Measurements from ENCODE around the gene STOX1. TPM values are rescaled to one million over a fixed set of nuclear protein-coding genes. Genes with fewer than 3 reads are reported as not detected.
"Not testable (repeated sequence)": the region's sequence is repeated elsewhere in the genome, so short reads cannot be mapped to it uniquely, and the experiment has no call there.

STOX1 gene
- polyA plus RNA-seq, 3 donors = 11.6 to 13.4 (median 11.7) TPM

- DNase-seq (ENCODE audit: low read depth in 3 of 3, low spot score in 2 of 3) = peak in 1 of 3 donors; percentile 55
These were observed 49.2 kb downstream of the STOX1 start for GRCh38 chr10:68876246-68877138.

DNA sequence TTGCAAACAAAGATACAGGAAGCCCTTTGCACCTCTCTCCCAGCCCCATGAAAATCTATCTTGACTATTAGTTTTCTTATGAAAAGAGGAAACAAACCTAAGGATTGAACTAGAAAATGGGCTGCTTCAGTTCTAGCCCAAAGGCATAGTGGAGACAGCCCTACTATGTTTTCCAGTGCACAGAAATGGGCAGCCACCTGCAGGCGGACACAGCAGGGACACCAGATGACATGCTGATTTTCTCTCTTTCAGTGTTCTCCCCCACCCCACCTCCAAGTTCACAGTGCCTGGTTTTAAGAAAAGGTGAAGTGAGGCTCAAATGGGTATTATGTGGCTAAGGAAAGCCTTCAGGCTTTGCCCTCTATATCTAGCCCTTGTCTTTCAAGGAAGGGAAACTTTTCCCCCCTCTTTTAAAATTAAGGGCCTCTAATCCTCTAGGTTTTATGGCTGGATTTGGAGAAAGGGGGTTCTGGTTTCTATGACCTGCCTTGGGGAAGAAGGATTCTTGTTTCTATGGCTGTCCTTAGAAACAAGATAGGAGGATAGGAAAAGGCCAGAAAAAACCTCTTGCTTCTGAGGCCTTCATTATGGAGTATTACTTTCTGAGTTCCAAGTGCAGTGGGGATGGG is 50.3 kb downstream of the STOX1 start:
- no peak for DNase-seq (ENCODE audit: low read depth in 3 of 3, low spot score in 2 of 3)

DNA sequence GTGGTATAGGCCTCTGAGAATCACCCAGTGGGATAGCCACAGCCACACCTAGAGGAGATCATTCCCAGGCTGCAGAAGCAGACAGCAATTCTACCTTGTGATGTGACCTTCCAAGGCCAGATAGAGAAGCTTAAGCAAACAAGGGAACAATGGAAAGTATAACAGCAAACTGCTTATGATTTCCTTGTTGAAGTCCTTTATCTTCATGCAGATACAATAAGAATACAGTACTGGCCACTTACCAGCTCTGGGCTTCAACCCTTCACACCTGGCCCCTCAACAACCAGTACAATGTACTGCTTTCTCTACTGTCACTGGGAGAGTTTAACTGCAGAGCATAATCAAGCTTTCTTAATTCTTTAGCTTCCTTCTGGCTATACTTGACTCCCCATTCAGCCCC is 51.2 kb downstream of the STOX1 start:
- no peak for DNase-seq (ENCODE audit: low read depth in 3 of 3, low spot score in 2 of 3)

DNA sequence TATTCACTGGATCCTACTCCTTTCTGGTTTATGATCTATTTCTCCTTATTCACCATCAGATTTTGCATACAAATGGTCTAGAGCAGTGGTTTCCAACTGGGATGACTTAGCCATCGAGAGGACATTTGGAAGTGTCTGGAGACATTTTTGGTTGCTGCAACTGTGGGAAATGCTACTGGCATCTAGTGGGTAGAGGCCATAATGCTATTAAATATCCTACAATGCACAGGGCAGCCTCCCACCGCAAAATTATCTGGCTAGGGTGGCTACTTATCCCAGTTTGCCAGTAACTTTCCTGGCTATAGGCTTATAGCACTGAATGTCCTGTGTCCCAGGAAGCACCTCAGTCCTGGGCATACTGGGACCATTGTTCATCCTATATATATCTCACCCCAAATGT is 52.3 kb downstream of the STOX1 start:
- DNase-seq (ENCODE audit: low read depth in 3 of 3, low spot score in 2 of 3) = no peak

DNA sequence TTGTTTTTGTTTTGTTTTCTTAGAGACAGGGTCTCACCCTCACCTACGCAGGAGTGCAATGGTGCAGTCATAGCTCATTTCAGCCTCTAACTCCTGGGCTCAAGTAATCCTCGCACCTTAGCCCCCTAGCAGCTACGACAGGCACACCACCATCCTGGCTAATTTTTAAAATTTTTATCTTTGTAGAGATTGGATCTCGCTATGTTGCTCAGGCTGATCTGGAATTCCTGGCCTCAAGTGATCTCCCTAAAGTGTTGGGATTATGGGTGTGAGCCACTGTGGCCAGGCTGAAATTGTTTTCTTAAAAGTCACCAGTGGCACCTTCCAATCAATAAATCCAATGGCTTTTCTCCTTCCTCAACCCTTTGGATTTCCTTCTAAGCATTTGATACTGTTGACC is 52.9 kb downstream of the STOX1 start:
- DNase-seq (ENCODE audit: low read depth in 3 of 3, low spot score in 2 of 3) = no peak

DNA sequence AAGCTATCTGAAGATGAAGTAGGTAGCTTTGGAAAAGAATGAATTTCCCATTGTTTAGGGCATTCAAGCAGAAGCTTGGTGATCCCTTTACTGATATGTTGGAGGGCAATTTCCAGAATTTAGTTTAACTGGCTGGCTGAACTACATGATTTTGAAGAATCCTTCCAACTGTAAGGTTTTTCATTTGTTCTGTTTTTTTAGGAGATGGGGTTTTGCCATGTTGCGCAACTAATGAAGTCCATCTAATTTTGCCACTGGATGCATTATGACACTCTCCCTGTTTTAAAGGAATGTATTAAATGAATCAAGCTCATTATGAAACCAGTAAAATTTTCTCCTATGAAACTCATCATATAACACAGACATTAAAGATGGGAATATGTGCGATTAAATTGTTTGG is 67.7 kb downstream of the STOX1 start:
- DNase-seq (ENCODE audit: low read depth in 3 of 3, low spot score in 2 of 3) = no peak

DNA sequence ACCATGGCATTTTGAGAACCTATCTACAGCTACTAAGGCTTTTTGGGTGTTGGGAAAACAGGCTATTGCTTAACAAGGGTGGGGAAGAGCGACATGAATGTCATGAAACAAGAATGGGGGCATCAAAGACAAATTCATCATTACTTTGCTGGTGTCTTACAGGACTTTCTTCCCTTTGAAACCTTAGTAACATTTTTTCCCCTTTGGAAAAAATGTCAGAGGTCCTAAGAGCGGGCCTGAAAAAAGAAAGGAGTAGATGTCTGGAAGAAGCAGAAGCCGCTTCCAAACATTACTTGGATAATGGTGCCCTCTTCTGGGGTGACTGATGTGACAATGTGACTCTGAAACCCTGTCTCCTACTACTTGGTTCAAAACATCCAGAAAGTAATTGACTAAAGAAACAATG is 70.0 kb downstream of the STOX1 start:
- DNase-seq (ENCODE audit: low read depth in 3 of 3, low spot score in 2 of 3) = peak; percentile 48 to 64 (median 56)

- DNase-seq (ENCODE audit: low read depth in 3 of 3, low spot score in 2 of 3) = no peak
These were observed 71.9 kb downstream of the STOX1 start for GRCh38 chr10:68899186-68899745.

GRCh38 chr10:68900427-68901104 is 73.2 kb downstream of the STOX1 start:
- no peak for DNase-seq (ENCODE audit: low read depth in 3 of 3, low spot score in 2 of 3)

DNA sequence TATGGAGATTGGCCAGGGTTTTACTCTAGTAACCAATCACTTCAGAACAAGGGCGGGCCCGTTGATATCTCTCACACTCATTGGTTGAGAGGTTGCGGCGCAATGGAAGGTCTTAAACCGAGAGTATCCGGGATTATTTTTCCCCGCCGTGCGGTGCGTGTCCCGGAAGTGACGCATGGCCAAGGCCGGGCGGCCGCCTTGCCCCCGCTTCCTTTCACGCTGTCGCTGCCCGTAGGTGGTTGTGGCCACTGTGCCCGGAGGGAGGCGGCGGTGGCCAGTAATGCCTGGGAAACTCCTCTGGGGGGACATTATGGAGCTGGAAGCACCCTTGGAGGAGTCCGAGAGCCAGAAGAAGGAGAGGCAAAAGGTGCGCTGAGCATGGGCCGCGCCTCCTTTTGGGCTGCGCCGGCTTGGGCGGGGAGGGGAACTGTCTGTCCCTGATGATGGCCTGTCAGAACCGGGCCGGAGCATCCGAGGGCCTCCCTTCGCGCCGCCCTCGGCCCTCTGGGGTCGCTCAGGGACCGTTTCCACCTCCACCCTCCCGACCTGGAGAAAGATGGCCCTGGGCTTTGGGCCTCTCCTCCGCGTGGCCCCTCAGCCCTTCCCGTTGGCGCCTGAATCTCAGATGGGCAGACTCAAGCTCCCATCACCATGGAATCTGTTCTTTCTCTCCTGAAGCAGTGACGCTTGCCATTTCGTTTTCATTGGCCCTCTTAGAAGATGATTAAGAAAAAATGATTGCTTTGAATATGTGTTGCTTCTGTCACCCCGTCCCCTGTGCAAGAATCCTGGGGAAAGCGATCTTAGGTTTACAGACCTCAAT is 74.0 kb downstream of the STOX1 start, which contains the start of gene DDX50:
Gene DDX50 (plus strand): TSS at position 211 of the 823 bp plus-strand sequence. CDS start 70 bp downstream, at position 281.
- peak; percentile 97 to 98 (median 98) for DNase-seq (ENCODE audit: low read depth in 3 of 3, low spot score in 2 of 3)

GRCh38 chr10:68902382-68902781 is 75.1 kb downstream of the STOX1 start:
- no peak for DNase-seq (ENCODE audit: low read depth in 3 of 3, low spot score in 2 of 3)

- DNase-seq (ENCODE audit: low read depth in 3 of 3, low spot score in 2 of 3) = peak in 1 of 3 donors; percentile 13
These were observed 97.3 kb downstream of the STOX1 start for GRCh38 chr10:68924593-68924992.

GRCh38 chr10:68925489-68925888 is 98.2 kb downstream of the STOX1 start:
- no peak for DNase-seq (ENCODE audit: low read depth in 3 of 3, low spot score in 2 of 3)

DNA sequence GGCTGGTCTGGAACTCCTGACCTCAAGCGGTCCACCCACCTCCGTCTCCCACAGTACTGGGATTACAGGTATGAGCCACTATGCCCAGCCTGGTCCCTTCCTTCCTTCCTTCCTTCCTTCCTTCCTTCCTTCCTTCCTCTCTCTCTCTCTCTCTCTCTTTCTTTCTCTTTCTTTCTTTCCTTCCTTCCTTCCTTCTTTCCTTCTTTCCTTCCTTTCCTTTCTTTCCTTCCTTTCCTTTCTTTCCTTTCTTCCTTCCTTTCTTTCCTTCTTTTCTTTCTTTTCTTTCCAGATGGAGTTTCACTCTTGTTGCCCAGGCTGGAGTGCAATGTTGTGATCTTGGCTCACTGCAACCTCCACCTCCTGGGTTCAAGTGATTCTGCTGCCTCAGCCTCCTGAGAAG is 101.8 kb downstream of the STOX1 start:
- not testable (repeated sequence) for DNase-seq (ENCODE audit: low read depth in 3 of 3, low spot score in 2 of 3)

DNA sequence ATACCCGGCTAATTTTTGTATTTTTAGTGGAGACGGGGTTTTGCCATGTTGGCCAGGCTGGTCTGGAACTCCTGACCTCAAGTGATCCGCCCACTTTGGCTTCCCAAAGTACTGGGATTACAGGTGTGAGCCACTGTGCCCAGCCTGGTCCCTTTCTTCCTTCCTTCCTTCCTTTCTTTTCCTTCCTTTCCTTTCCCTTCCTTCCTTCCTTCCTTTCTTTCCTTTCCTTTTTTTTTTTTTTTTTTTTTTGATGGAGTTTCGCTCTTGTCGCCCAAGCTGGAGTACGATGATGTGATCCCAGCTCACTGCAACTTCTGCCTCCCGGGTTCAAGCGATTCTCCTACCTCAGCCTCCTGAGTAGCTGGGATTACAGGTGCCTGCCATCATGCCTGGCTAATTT is 102.6 kb downstream of the STOX1 start:
- not testable (repeated sequence) for DNase-seq (ENCODE audit: low read depth in 3 of 3, low spot score in 2 of 3)

- DNase-seq (ENCODE audit: low read depth in 3 of 3, low spot score in 2 of 3) = not testable (repeated sequence)
These were observed 105.5 kb downstream of the STOX1 start for GRCh38 chr10:68932860-68933259.

DNA sequence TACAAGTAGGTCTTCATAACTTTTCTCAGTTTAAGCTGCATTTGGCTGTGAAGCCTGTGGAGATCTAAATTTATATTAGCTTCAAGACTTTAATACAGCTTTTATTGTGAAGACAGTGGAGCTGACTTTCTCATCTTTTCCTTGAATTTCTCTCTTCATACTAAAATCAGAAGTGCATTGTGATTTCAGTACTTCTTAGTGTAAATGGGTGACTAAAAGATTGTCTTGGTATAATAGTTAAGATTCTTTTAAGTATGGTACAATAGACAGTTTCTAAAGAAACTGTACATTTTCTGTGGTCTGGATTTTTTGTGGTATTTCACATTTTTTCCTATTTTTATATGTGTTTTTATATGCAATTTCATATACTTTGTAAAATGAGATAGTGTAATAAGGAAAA is 107.7 kb downstream of the STOX1 start:
- no peak for DNase-seq (ENCODE audit: low read depth in 3 of 3, low spot score in 2 of 3)

GRCh38 chr10:68938117-68938516 is 110.8 kb downstream of the STOX1 start:
- DNase-seq (ENCODE audit: low read depth in 3 of 3, low spot score in 2 of 3) = no peak

DNA sequence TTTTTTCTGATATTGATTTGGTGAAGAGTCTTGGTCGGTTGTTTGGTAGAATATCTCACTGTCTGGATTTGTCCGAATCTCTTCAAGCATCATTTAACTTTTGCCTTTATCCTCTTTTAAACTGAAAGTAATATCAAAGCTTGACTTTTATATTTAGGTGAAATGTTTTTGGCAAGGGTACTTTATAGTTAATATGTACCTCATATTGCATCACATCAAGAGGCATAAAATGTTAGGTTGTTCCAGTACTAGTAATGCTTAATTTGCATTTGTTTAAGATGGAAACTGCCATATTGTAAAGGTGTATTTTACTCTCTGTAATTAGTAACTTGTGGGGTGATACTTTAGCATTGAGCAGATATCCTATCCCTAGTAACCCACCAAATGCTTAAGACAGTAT is 111.6 kb downstream of the STOX1 start:
- DNase-seq (ENCODE audit: low read depth in 3 of 3, low spot score in 2 of 3) = no peak

GRCh38 chr10:68940917-68941316 is 113.6 kb downstream of the STOX1 start:
- not testable (repeated sequence) for DNase-seq (ENCODE audit: low read depth in 3 of 3, low spot score in 2 of 3)

Measured in right renal cortex interstitium (tissue), 3 donors.